Measurements from ENCODE around the gene ARHGEF4. TPM values are rescaled to one million over a fixed set of nuclear protein-coding genes. Genes with fewer than 3 reads are reported as not detected.

The ARHGEF4 gene
- total RNA-seq, 1 experiment from 2014 or later: 26.6 TPM

- H3K27me3 ChIP-seq (ENCODE audit: insufficient read depth, low read length): no peaks in the 10 kb centered on the region
- ATAC-seq (no peak), DNase-seq (ENCODE audit: low read depth, low spot score) (no peak)
- H3K9me2 ChIP-seq (ENCODE audit: insufficient read depth): no peaks in the 10 kb centered on the region
- no peak overlapping the region for H3K4me2 ChIP-seq (ENCODE audit: low read length)
- peaks cover 16% of the 10 kb centered on the region for H4K20me1 ChIP-seq (ENCODE audit: insufficient read depth)
- no peaks in the 10 kb centered on the region for H3K4me1 ChIP-seq (ENCODE audit: control insufficient read depth in 1 of 2, insufficient read depth in 2 of 2, low read length in 2 of 2)
- no peak overlapping the region for H3K9ac ChIP-seq (ENCODE audit: low read length)
- TF ChIP-seq MAX (IDR thresholded peaks at IDR 0.05): no peak
- TF ChIP-seq EZH2 (IDR thresholded peaks at IDR 0.05): no peak
- no peak for TF ChIP-seq ELF1 (IDR thresholded peaks at IDR 0.05; ENCODE audit: borderline replicate concordance, low read depth)
- no peak overlapping the region for H3K4me3 ChIP-seq (replicated peaks in 1 of 2; ENCODE audit: low read depth in 1 of 2, low read length in 2 of 2)
- intact Hi-C loops (cut with micrococcal nuclease): no loop called here
- no TSS peak for BruUV-seq (replicated peaks)
- H2AFZ ChIP-seq (ENCODE audit: low read depth, low read length, poor library complexity, severe bottlenecking): no peak overlapping the region
- H3K79me2 ChIP-seq (ENCODE audit: insufficient read depth, low read length): peaks cover 98% of the 10 kb centered on the region
- H3K36me3 ChIP-seq (ENCODE audit: control insufficient read depth in 1 of 2, insufficient read depth in 2 of 2, low read length in 2 of 2): peaks cover 19 to 21% of the 10 kb centered on the region in 2 experiments
- POLR2A ChIA-PET: no interaction called here
- CTCF ChIA-PET: no interaction called here
- RAD21 ChIA-PET (ENCODE audit: low non-redundant PET in 1 of 2, low total read pairs in 2 of 2, uncharacterized antibody in 2 of 2, unreplicated experiment in 2 of 2): no interaction called here
- H3K9me3 ChIP-seq (ENCODE audit: control insufficient read depth in 1 of 2, insufficient read depth in 1 of 2, low read depth in 1 of 2, low read length in 2 of 2): no peaks in the 10 kb centered on the region
- H3K27ac ChIP-seq (ENCODE audit: low read depth, low read length): no peak overlapping the region
Measured at GRCh38 chr2:131063501-131064283, 227.0 kb downstream of the ARHGEF4 start.

- ChIA-PET RAD21 (ENCODE audit: low non-redundant PET in 1 of 2, low total read pairs in 2 of 2, uncharacterized antibody in 2 of 2, unreplicated experiment in 2 of 2) (no interaction called here), CTCF (no interaction called here), POLR2A (no interaction called here)
- H3K4me2 ChIP-seq (ENCODE audit: low read length): no peak overlapping the region
- H3K4me3 ChIP-seq (replicated peaks in 1 of 2; ENCODE audit: low read depth in 1 of 2, low read length in 2 of 2): no peak overlapping the region
- H3K4me1 ChIP-seq (ENCODE audit: control insufficient read depth in 1 of 2, insufficient read depth in 2 of 2, low read length in 2 of 2): no peaks in the 10 kb centered on the region
- ATAC-seq (no peak), DNase-seq (ENCODE audit: low read depth, low spot score) (no peak)
- intact Hi-C loops (cut with micrococcal nuclease): no loop called here
- H3K27ac ChIP-seq (ENCODE audit: low read depth, low read length): no peak overlapping the region
- no peaks in the 10 kb centered on the region for H3K27me3 ChIP-seq (ENCODE audit: insufficient read depth, low read length)
- peaks cover 16% of the 10 kb centered on the region for H4K20me1 ChIP-seq (ENCODE audit: insufficient read depth)
- no peaks in the 10 kb centered on the region for H3K9me2 ChIP-seq (ENCODE audit: insufficient read depth)
- no peaks in the 10 kb centered on the region for H3K9me3 ChIP-seq (ENCODE audit: control insufficient read depth in 1 of 2, insufficient read depth in 1 of 2, low read depth in 1 of 2, low read length in 2 of 2)
- BruUV-seq (replicated peaks): no TSS peak
- no peak overlapping the region for H2AFZ ChIP-seq (ENCODE audit: low read depth, low read length, poor library complexity, severe bottlenecking)
- peaks cover 98% of the 10 kb centered on the region for H3K79me2 ChIP-seq (ENCODE audit: insufficient read depth, low read length)
- no peak overlapping the region for H3K9ac ChIP-seq (ENCODE audit: low read length)
- peaks cover 19 to 27% of the 10 kb centered on the region in 2 experiments for H3K36me3 ChIP-seq (ENCODE audit: control insufficient read depth in 1 of 2, insufficient read depth in 2 of 2, low read length in 2 of 2)
- TF ChIP-seq SP1 (IDR thresholded peaks at IDR 0.05; ENCODE audit: low read depth) (no peak), POLR2AphosphoS5 (IDR thresholded peaks at IDR 0.05; ENCODE audit: low read depth, low read length) (no peak), EZH2 (IDR thresholded peaks at IDR 0.05) (no peak), ZFX (IDR thresholded peaks at IDR 0.05) (no peak), REST (IDR thresholded peaks at IDR 0.05; ENCODE audit: low read depth) (no peak), ZBTB33 (IDR thresholded peaks at IDR 0.05; ENCODE audit: extremely low read depth, insufficient replicate concordance, low read length) (no peak), RAD21 (IDR thresholded peaks at IDR 0.05; ENCODE audit: low read depth) (no peak), SIN3A (IDR thresholded peaks at IDR 0.05; ENCODE audit: low read depth) (no peak)
Measured at GRCh38 chr2:131064589-131065512, 228.1 kb downstream of the ARHGEF4 start.

Measured in HCT116 (cell line).